Activated CD4-positive, alpha-beta memory T cell treated with anti-CD3 and anti-CD28 coated beads, Interleukin-2, amount 10 ng/mL, durations not matched to agents 7 days and 5 days (primary cell): Measurements from ENCODE around the gene SRPK3. TPM values are rescaled to one million over a fixed set of nuclear protein-coding genes. Genes with fewer than 3 reads are reported as not detected.

Experiments used
- CTCF ChIA-PET: fragments of 350-600 bp; sonication (Branson Sonifier 250); formaldehyde crosslinking; loops from one replicate; lab custom pipeline; 2021; ENCODE audit warnings: antibody characterized with exemption, inconsistent platforms; lab: Charles Lee
- POLR2A ChIA-PET: fragments of 350-600 bp; sonication (Branson Sonifier 250); formaldehyde crosslinking; loops from one replicate; lab custom pipeline; 2021; ENCODE audit warnings: antibody characterized with exemption; lab: Charles Lee
- DNase-seq: peaks from one replicate; pipeline ENCODE4 v3.0.0-alpha.2; 2020
- H3K27ac Mint-ChIP-seq: one replicate; pipeline ENCODE4 v1.8.0; 2021; ENCODE audit warnings: mild to moderate bottlenecking, mixed read lengths
- H3K27me3 Mint-ChIP-seq: one replicate; pipeline ENCODE4 v1.8.0; 2021; ENCODE audit warnings: mixed read lengths
- H3K36me3 Mint-ChIP-seq: one replicate; pipeline ENCODE4 v1.8.0; 2021; ENCODE audit warnings: low read depth, mixed read lengths
- H3K4me1 Mint-ChIP-seq: one replicate; pipeline ENCODE4 v1.8.0; 2021; ENCODE audit warnings: mixed read lengths
- H3K4me3 Mint-ChIP-seq: one replicate; pipeline ENCODE4 v1.8.0; 2021; ENCODE audit warnings: mild to moderate bottlenecking, mixed read lengths
- H3K9me3 Mint-ChIP-seq: one replicate; pipeline ENCODE4 v1.8.0; 2021; ENCODE audit warnings: mixed read lengths
- total RNA-seq, 2 experiments: library from RNA; stranded (reverse); gene quantifications; one replicate each; pipeline ENCODE4 v1.2.3, GENCODE V29; 2021

SRPK3 gene
- total RNA-seq, 2 experiments from 2014 or later, result not detected

DNA sequence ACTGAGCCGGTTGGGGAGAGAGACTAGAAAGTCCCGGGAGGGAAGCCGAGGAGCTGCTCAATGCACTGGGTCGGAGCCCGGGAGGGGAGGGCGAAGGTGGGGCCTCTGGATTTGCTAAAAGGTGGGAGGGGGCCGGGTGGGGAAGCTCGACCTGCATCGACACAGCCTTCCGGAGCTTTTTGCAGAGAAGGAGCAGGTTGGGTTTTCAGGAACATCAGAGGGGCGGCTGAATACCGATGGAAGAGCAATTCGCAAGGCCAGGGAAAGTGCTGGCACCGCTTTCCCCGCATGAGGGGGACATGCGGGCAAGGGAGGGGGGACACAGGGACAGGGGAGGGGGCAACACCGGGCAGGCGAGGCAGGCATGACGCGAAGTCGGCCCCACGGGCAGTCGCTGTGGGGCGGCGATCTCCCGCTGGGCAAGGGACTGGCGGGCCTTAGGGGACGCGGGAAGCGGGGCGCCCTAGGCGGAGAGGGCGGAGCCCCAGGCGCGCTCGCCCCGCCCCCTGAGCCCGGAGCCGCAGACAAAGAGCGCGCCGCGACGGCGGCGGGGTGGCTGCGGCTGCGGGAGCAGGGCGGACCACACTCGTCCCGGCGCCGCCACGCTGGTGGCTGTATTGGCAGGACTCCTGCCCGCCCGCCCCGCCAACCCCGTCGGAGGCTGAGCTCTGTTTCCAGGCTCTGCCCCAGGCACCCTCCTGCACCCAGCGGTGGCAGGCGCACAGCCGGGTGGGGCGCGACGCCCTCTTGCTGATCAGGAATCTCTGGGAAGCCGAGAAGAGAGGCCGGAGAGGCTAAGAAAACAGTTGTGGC is 37.9 kb downstream of the SRPK3 start:
- no peak overlapping the region for H3K27ac Mint-ChIP-seq
- CTCF ChIA-PET, result interaction anchor here (0.7 kb wide), 1 partner anchor 8 kb away, joined by 3 read pairs; no protein-coding TSS in a partner anchor
- peak overlapping the region; percentile 32 for H3K4me3 Mint-ChIP-seq
- peak; percentile 55 for DNase-seq
- peaks cover 42% of the 10 kb centered on the region for H3K4me1 Mint-ChIP-seq
- POLR2A ChIA-PET, result interaction anchor here (1.0 to 1.6 kb wide), 2 partner anchors 10 to 82 kb away, joined by 3 to 5 read pairs; no protein-coding TSS in a partner anchor
- H3K27me3 Mint-ChIP-seq, result peaks cover 15% of the 10 kb centered on the region
- no peaks in the 10 kb centered on the region for H3K36me3 Mint-ChIP-seq
- no peaks in the 10 kb centered on the region for H3K9me3 Mint-ChIP-seq

DNA sequence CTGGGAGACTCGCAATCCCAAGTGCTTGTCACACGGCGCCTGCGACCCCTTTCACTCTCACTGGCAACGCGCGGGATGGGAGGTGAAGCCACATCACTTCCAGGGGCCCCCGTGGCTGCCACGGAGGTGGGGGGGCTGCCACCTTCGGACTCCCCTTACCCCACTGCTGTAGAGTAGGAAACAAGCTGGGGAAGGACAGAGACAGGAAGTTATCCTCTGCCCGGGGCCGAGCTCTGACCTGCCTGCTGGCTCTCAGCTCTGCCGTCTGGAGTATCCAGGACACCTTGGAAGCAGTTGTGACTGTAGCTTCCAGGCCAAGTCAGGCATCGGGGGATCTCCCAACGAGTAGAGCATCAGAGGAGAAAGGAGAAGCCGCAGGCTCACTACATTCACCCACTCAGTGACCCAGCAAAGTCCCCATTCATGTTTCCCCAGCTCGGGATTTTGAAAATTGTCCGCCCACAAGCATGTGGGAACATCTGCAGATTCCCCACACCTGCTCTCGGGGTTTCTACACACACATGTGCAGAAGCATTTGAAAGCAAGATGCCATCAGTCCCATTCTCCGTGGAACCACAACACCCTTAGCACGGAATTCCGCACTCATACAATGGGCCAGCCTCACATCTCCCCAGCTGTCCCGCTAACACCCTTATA is 38.7 kb downstream of the SRPK3 start:
- ChIA-PET POLR2A (interaction anchor here (1.0 to 1.6 kb wide), 2 partner anchors 11 to 81 kb away, joined by 3 to 5 read pairs; no protein-coding TSS in a partner anchor), CTCF (no interaction called here)
- peak overlapping the region; percentile 32 for H3K4me3 Mint-ChIP-seq

DNA sequence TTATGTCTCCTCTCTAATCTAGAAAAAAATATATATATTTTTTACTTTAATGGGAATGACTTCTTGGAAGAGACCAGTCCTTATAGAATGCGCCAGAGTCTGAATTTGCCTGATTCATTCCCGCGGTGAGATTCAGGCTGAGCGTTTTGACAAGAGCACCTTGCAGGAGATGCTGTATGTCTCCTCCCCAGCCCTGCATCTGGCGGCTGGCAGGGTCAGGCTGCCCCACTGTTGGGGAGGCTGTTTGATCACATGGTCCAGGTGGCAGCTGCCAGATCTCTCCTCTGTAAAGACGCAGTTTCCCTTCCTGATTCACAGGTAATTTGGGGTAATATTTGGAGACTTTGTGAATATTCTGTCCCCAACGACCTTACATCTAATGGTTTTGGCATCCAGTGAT is 39.8 kb downstream of the SRPK3 start:
- no peaks in the 10 kb centered on the region for H3K9me3 Mint-ChIP-seq
- POLR2A ChIA-PET, result no interaction called here
- peaks cover 38% of the 10 kb centered on the region for H3K4me1 Mint-ChIP-seq
- no peaks in the 10 kb centered on the region for H3K36me3 Mint-ChIP-seq
- peaks cover 9% of the 10 kb centered on the region for H3K27me3 Mint-ChIP-seq
- no peak for DNase-seq
- H3K4me3 Mint-ChIP-seq, result no peak overlapping the region
- CTCF ChIA-PET, result no interaction called here
- H3K27ac Mint-ChIP-seq, result no peak overlapping the region

More for the DNA sequence above, 38.7 kb downstream of the SRPK3 start:
- Mint-ChIP-seq H3K27me3 (peaks cover 16% of the 10 kb centered on the region), H3K4me1 (peaks cover 42% of the 10 kb centered on the region), H3K9me3 (no peaks in the 10 kb centered on the region), H3K36me3 (no peaks in the 10 kb centered on the region), H3K27ac (no peak overlapping the region)
- no peak for DNase-seq

DNA sequence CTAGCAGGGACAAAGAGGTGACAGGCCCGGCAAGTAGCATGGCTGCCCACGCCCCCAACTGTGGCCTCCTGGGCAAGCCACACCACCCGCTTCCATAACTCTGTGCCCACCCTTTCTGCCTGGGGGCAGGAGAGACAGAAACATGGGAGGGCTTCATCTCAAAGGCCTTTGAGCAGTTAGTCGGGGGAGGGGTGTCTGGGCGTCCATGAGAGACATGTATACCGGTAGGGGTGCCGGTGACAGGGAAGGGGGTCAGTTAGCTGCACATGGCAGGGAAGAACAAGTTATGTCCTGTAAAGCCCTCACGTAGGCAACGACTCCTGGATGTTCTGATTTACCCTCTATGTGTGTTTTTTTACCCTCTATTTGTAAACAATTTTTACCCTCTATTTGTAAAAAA is 40.2 kb downstream of the SRPK3 start:
- CTCF ChIA-PET, result no interaction called here

DNA sequence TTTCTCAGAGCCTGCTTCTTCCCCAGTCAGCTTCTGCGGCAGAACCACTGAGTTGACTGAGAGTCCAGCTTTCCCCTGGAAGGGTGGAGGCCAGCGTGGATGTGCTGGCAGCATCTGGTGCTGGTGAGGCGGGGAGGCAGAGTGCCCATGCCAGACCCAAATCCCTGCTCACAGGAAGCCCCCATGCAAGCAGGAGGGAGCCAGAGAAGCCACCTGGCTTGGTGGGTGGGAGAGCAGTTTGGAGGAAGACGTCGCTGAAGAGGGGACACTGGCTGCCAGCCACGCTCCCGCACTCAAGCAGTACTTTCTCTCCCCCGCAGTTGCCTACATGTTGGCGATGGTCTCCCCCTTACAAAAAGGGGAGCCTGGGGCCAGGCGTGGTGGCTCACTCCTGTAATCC is 43.5 kb downstream of the SRPK3 start:
- Mint-ChIP-seq H3K4me1 (peaks cover 31% of the 10 kb centered on the region), H3K36me3 (no peaks in the 10 kb centered on the region), H3K9me3 (no peaks in the 10 kb centered on the region), H3K27me3 (peaks cover 19% of the 10 kb centered on the region), H3K4me3 (no peak overlapping the region), H3K27ac (no peak overlapping the region)
- DNase-seq, result no peak
- ChIA-PET CTCF (no interaction called here), POLR2A (no interaction called here)

More for the DNA sequence above, 40.2 kb downstream of the SRPK3 start:
- POLR2A ChIA-PET, result no interaction called here
- peaks cover 38% of the 10 kb centered on the region for H3K4me1 Mint-ChIP-seq
- H3K9me3 Mint-ChIP-seq, result no peaks in the 10 kb centered on the region
- H3K4me3 Mint-ChIP-seq, result no peak overlapping the region
- no peak for DNase-seq
- H3K27ac Mint-ChIP-seq, result no peak overlapping the region
- H3K27me3 Mint-ChIP-seq, result peaks cover 9% of the 10 kb centered on the region
- no peaks in the 10 kb centered on the region for H3K36me3 Mint-ChIP-seq

DNA sequence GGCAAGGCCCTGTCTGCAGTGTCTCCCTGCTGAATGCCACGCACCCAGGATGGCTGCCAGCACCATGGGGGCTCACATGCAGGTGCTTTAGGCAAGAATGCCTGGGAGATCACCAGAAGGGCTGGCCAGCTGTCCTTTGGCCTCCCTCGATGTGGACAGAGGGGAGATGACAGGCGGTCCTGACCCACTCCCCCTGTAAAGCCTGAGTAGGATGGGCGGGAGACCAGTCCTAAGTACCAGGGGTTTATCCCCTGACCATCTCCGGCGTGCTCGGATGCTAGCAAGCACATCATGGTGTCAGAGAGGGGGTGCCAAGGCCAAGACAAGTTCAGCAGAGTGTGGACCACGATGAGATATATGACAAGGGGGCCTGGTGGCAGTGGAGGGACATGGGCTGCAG is 44.2 kb downstream of the SRPK3 start:
- Mint-ChIP-seq H3K36me3 (no peaks in the 10 kb centered on the region), H3K27ac (no peak overlapping the region), H3K4me1 (peaks cover 31% of the 10 kb centered on the region), H3K4me3 (no peak overlapping the region), H3K9me3 (no peaks in the 10 kb centered on the region), H3K27me3 (peaks cover 20% of the 10 kb centered on the region)
- no peak for DNase-seq
- ChIA-PET POLR2A (no interaction called here), CTCF (no interaction called here)

DNA sequence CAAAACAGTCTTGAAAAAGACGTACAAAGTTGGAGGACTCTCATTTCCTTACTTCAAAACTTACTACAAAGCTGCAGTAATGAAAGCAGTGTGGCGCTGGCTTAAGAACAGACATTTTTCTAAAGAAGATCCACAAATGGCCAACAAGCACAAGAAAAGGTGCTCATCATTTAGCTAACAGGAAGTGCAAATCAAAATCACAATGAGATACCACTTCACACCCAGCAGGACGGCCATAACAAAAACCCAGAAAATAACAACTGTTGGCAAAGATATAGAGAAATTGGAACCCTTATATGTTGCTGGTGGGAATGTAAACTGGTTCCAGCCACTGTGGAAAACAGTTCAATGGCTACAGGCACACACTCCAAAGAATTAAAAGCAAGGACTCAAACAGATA is 46.2 kb downstream of the SRPK3 start:
- peaks cover 29% of the 10 kb centered on the region for H3K27me3 Mint-ChIP-seq
- CTCF ChIA-PET, result no interaction called here
- peaks cover 17% of the 10 kb centered on the region for H3K4me1 Mint-ChIP-seq
- POLR2A ChIA-PET, result interaction anchor here (0.6 kb wide), 1 partner anchor 845 kb away, joined by 3 read pairs; no protein-coding TSS in a partner anchor
- no peak for DNase-seq
- H3K9me3 Mint-ChIP-seq, result no peaks in the 10 kb centered on the region
- no peak overlapping the region for H3K27ac Mint-ChIP-seq
- no peaks in the 10 kb centered on the region for H3K36me3 Mint-ChIP-seq
- no peak overlapping the region for H3K4me3 Mint-ChIP-seq

DNA sequence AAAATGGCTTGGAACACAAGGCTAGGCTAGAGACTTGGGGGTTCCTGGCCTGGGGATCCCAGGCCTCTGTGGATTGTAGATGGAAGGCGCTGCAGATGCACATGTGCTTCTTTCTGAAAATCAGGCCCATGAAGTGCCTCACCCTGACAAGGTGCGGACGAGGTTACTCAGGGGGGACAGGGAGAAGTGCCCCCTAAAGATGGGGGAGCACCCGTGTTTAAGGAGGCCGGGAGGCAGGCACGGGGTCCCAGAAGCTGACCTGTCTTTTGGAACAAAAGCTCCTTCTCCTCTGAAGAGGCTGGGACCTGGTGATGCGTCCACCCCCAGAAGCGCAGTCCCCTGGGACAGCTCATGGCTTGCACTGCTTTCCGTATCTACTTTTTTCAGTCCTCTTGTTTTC is 47.1 kb downstream of the SRPK3 start:
- DNase-seq, result no peak
- Mint-ChIP-seq H3K9me3 (no peaks in the 10 kb centered on the region), H3K4me1 (peaks cover 9% of the 10 kb centered on the region), H3K27me3 (peaks cover 32% of the 10 kb centered on the region), H3K36me3 (no peaks in the 10 kb centered on the region), H3K4me3 (no peak overlapping the region), H3K27ac (no peak overlapping the region)
- POLR2A ChIA-PET, result interaction anchor here (0.6 kb wide), 1 partner anchor 846 kb away, joined by 3 read pairs; no protein-coding TSS in a partner anchor
- CTCF ChIA-PET, result no interaction called here

DNA sequence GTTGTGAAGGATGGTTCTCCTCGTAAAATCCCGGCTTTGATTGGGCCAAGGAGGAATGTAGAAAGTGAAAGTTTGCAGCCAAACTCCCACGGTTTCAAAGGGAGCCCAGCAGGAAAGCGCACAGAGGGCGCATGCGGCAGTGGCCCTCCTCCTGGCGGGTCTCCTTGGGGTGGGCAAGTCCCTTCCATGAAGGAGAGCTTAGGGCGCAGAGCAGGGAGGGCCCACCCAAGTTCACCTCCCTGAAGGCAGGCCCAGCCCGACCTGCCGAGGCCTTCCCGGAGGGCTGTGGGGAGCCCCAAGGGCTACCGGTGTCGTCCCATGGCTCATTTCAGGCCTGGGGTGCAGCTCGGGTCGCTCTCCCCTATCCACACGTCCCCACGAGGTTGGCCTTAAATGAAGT is 47.5 kb downstream of the SRPK3 start:
- H3K27ac Mint-ChIP-seq, result no peak overlapping the region
- peaks cover 35% of the 10 kb centered on the region for H3K27me3 Mint-ChIP-seq
- H3K4me3 Mint-ChIP-seq, result no peak overlapping the region
- no peak for DNase-seq
- ChIA-PET POLR2A (no interaction called here), CTCF (no interaction called here)
- H3K9me3 Mint-ChIP-seq, result no peaks in the 10 kb centered on the region
- peaks cover 9% of the 10 kb centered on the region for H3K4me1 Mint-ChIP-seq
- no peaks in the 10 kb centered on the region for H3K36me3 Mint-ChIP-seq

DNA sequence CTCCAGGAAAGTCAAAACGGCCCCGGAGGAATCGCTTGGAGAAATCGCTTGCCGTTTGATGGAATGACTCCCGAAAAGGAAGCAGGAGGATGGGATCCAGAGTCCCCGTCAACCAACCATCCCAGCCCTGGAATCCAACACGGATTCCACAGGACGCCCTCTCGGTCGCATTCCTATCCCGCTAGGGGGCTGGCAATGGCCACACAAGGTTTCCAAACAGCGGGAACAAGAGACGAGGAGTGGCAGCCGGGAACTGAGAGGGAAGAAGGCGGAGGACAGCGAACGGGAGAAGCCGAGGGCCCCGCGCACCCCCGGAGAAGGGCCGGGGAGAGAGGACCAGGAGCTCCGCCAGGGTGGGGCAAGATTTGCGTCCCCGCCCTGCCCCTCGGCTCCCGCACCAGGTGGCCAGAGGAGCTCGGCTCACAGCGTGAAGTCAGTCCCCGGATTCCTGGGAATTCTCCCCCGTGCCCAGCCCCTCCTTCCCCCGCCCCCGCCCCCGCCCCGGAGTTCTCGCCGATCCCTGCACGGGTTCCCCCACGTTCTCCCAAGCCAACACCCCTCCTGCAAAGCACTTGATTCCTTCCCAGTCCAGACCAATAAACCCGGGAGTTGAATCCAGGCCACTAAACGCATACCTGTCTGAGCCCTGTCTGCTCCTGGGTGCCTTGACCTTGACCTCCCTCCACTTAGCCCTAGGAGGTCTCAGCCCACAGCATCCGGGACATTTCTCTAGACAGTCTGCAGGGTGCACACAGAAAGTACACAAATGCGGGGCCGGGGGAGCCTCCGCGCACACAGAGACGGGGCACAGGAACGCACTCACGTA is 48.1 kb downstream of the SRPK3 start:
- Mint-ChIP-seq H3K4me1 (peaks cover 9% of the 10 kb centered on the region), H3K9me3 (no peaks in the 10 kb centered on the region), H3K4me3 (no peak overlapping the region), H3K27me3 (peaks cover 32% of the 10 kb centered on the region), H3K36me3 (no peaks in the 10 kb centered on the region), H3K27ac (no peak overlapping the region)
- POLR2A ChIA-PET, result no interaction called here
- no peak for DNase-seq
- CTCF ChIA-PET, result no interaction called here

DNA sequence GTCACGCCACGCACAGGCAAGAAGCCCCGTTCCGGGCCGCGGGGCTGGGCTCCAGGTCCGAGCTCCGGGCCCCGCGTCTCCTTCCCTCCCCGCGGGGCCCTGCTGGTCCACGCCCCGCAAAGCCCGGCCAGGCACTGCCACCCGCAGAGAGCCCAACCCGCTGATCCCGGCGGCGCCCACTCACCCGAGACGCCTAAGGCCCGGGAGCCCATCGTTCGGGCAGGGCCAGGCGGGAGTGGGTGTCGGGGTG is 48.6 kb downstream of the SRPK3 start:
- Mint-ChIP-seq H3K9me3 (no peaks in the 10 kb centered on the region), H3K27me3 (peaks cover 32% of the 10 kb centered on the region), H3K27ac (no peak overlapping the region), H3K4me1 (peaks cover 9% of the 10 kb centered on the region), H3K4me3 (no peak overlapping the region), H3K36me3 (no peaks in the 10 kb centered on the region)
- ChIA-PET CTCF (no interaction called here), POLR2A (no interaction called here)
- DNase-seq, result no peak

DNA sequence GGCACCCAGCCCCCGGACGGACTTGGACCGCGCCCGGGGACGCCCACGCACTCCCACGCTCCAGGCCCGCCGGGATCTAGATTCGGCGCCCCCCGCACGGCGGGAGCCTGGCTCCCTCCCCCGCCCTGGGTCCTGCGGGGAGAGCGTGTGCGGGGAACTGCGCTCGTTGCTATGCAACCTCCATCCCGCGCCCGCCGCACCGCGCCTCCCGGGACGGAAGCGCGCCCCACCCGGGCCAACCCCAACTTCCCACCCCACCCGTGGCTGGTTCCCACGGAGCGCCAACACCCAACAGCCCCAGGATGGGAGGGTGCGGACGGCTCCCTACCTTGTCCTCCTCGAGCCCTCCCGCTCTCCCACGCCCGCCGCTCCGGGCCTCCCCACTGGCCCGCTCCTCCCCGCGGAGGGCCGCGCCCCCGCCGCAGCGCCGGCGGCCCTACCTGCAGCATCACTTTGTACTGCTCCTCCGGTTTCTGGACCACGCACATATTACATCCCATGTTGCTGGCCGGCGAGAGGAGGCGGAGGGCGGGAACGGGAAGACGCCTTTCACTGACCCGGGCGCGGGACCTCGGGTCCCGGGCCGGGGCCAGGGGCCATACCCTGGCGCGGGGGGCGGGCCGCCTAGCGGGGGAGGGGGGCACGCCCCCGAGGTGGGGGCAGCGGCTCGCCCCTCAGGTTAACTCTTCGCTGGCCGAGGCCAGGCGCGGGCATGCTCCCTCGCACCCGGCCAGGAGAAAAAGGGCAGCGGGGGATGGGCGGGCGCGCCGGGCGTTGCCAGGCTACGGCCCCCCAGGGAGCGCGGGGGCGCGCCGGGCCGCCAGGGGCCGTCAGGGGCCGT is 49.2 kb downstream of the SRPK3 start, which contains the start of gene PDZD4:
Gene PDZD4 (minus strand): TSS at position 746 of the 841 bp plus-strand sequence. CDS start 246 bp downstream, at position 500.
- peaks cover 9% of the 10 kb centered on the region for H3K4me1 Mint-ChIP-seq
- DNase-seq, result no peak
- H3K27ac Mint-ChIP-seq, result no peak within 1 kb of the TSS
- H3K4me3 Mint-ChIP-seq, result peak within 1 kb of the TSS; percentile 32
- ChIA-PET CTCF (no interaction called here), POLR2A (no interaction called here)
- H3K36me3 Mint-ChIP-seq, result no peaks in the 10 kb centered on the region
- H3K9me3 Mint-ChIP-seq, result no peaks in the 10 kb centered on the region
- peaks cover 35% of the 10 kb centered on the region for H3K27me3 Mint-ChIP-seq
